Chondrocyte (in vitro differentiated cells): ENCODE data around the gene STIMATE. TPM values are rescaled to one million over a fixed set of nuclear protein-coding genes. Genes with fewer than 3 reads are reported as not detected.

ENCODE experiments used
- DNase-seq: peaks from one replicate; pipeline ENCODE4 v3.0.0; 2021; ENCODE audit warnings: mixed read lengths, low spot score
- H3K27ac Mint-ChIP-seq: one replicate; pipeline ENCODE4 v1.8.0; 2021; ENCODE audit warnings: mild to moderate bottlenecking, moderate library complexity, mixed read lengths; ENCODE audit not compliant: unreplicated experiment
- H3K27me3 Mint-ChIP-seq: 2 replicates; pipeline ENCODE4 v1.8.0; 2021; ENCODE audit warnings: low read depth, mixed read lengths
- H3K36me3 Mint-ChIP-seq: 2 replicates; pipeline ENCODE4 v1.8.0; 2021; ENCODE audit warnings: low read depth, mixed read lengths
- H3K4me1 Mint-ChIP-seq: 2 replicates; pipeline ENCODE4 v1.8.0; 2021; ENCODE audit warnings: low read depth, mild to moderate bottlenecking, mixed read lengths
- H3K4me3 Mint-ChIP-seq: one replicate; pipeline ENCODE4 v1.8.0; 2021; ENCODE audit warnings: mild to moderate bottlenecking, moderate library complexity, mixed read lengths; ENCODE audit not compliant: unreplicated experiment
- H3K9me3 Mint-ChIP-seq: 2 replicates; pipeline ENCODE4 v1.8.0; 2021; ENCODE audit warnings: low read depth, mixed read lengths
- total RNA-seq: library from RNA; stranded (reverse); gene quantifications from 3 replicates; pipeline ENCODE4 v1.2.1, GENCODE V29; 2021
- TF ChIP-seq, protein P1 (sequence below): fragments of 200-600 bp; sonication (generic); IDR thresholded peaks from 2 replicates; pipeline ENCODE4 v1.5.0; 2021; ENCODE audit warnings: antibody characterized with exemption, mild to moderate bottlenecking, moderate library complexity

The STIMATE gene
- total RNA-seq, 1 donor from 2014 or later, result 19.0 TPM

DNA sequence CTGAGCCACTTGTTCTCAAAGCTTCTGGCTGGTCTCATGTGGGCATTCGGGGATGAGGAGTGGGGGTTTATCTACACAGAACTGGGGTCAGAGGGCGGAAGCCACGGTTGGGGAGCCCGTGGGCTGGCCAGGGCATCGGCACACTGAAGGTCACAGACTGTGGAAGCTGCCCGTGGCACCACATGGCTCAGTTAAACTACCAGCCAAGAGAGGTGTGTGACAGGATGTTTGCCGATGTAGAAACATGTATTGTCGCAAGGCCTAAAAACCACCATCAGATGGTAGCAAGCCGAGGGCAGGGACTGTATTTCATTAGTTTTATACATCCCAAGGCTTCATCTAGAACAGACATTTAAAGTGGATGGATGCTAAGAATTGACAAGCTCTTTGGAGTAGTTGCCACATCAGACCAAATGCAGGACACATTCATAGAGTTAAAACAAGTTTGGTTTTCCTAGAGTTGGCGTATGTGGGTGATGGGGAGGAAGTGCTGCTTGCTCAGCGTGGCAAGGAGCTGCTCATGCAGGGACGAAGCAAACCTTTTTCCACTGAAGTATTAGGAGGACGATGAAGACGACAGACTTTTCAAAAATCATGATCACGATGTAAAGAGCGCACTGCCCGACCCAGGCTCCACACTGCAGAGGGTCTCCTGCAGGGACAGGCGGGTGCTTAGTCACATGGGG, 52.9 kb downstream of the STIMATE start:
- TF ChIP-seq, protein P1, sequence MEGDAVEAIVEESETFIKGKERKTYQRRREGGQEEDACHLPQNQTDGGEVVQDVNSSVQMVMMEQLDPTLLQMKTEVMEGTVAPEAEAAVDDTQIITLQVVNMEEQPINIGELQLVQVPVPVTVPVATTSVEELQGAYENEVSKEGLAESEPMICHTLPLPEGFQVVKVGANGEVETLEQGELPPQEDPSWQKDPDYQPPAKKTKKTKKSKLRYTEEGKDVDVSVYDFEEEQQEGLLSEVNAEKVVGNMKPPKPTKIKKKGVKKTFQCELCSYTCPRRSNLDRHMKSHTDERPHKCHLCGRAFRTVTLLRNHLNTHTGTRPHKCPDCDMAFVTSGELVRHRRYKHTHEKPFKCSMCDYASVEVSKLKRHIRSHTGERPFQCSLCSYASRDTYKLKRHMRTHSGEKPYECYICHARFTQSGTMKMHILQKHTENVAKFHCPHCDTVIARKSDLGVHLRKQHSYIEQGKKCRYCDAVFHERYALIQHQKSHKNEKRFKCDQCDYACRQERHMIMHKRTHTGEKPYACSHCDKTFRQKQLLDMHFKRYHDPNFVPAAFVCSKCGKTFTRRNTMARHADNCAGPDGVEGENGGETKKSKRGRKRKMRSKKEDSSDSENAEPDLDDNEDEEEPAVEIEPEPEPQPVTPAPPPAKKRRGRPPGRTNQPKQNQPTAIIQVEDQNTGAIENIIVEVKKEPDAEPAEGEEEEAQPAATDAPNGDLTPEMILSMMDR, result no peak
- H3K36me3 Mint-ChIP-seq, result peaks cover 13% of the 10 kb centered on the region
- peaks cover 52% of the 10 kb centered on the region for H3K4me1 Mint-ChIP-seq
- H3K4me3 Mint-ChIP-seq, result peak overlapping the region; percentile 47
- H3K27me3 Mint-ChIP-seq, result no peaks in the 10 kb centered on the region
- no peaks in the 10 kb centered on the region for H3K9me3 Mint-ChIP-seq
- H3K27ac Mint-ChIP-seq, result peak overlapping the region; percentile 95
- no peak for DNase-seq

GRCh38 chr3:52843881-52844280, 53.5 kb downstream of the STIMATE start:
- peaks cover 13% of the 10 kb centered on the region for H3K36me3 Mint-ChIP-seq
- TF ChIP-seq, protein P1, result no peak
- H3K9me3 Mint-ChIP-seq, result no peaks in the 10 kb centered on the region
- peaks cover 51% of the 10 kb centered on the region for H3K4me1 Mint-ChIP-seq
- peak overlapping the region; percentile 95 for H3K27ac Mint-ChIP-seq
- no peak for DNase-seq
- no peak overlapping the region for H3K4me3 Mint-ChIP-seq
- H3K27me3 Mint-ChIP-seq, result no peaks in the 10 kb centered on the region

DNA sequence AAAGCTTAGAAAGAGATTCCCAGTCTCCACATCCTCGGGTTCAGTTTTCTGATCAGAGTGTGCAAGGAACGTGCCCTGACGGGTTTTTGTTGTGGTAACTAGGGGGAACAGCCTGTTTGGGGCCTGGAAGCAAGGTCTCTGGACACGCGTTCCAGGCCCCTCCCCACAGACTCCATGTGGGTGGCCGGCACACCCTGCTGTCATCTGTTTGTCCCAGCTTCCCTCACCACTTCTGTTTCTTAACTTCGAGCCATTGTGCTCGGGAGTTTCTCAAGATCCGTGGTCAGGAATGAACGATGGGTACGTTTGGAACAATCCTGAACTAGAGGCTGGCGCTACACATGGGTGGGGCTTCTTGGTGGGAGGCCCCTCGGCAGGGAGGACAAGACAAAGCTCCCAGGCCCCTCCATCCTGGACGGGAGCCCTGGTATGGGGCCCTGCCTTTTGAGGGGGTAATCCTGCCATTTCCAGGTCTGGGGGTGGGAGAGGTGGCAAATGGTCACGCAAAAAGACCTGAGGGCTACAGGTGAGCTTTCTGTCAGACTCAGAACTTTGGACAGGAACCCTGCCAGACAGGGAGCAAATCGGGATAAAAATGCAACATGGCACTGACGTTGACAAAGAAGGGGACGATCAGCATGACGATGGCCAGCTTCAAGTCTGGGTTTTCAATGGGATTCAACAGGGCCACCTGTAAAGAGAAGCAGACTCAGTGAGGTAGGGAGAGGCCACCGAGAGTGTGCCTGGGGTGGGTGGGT, 54.1 kb downstream of the STIMATE start:
- DNase-seq, result no peak
- Mint-ChIP-seq H3K27me3 (no peaks in the 10 kb centered on the region), H3K4me3 (no peak overlapping the region), H3K36me3 (peaks cover 13% of the 10 kb centered on the region), H3K4me1 (peaks cover 46% of the 10 kb centered on the region), H3K9me3 (no peaks in the 10 kb centered on the region), H3K27ac (no peak overlapping the region)
- TF ChIP-seq, protein P1, result no peak

DNA sequence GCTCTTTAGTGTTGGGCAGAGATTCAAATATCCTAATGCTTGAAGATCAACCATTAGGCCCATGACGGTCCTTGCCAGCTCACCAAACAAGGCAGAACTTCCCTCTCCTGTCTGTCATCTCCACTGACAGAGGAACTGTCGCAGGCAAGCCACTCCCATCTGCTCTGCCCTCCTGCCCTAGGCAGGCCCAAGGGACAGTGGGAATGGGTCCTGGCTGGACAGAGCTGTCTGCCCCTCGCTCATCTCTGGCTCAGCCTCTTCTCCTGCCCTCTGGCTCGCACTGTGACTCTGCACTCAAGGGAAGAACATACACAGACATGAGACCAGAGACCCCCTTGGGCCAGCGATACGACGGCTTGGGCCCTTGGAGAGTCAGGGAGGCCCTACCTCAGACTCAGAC, 54.9 kb downstream of the STIMATE start:
- TF ChIP-seq, protein P1, result no peak
- Mint-ChIP-seq H3K27me3 (no peaks in the 10 kb centered on the region), H3K9me3 (no peaks in the 10 kb centered on the region), H3K27ac (no peak overlapping the region), H3K4me3 (no peak overlapping the region), H3K4me1 (peaks cover 46% of the 10 kb centered on the region), H3K36me3 (peaks cover 10% of the 10 kb centered on the region)
- DNase-seq, result no peak

DNA sequence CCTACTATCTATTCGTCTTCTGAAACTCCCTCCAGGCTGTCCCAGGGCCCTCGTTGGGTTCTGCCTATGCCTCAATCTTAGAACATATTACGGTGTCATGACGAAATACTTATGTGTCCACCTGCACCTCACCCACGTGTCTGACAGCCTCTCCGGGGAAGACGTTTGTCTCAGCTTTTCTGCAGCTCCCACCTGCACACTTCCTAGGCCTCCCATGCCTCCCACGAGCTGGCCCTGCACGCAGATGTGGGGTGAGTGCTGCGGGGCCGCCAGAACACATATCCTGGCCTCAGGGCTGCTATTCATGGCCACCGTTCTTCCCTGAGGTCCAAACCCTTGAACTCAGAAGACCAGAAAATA, 55.4 kb downstream of the STIMATE start:
- no peak for DNase-seq
- H3K36me3 Mint-ChIP-seq, result peaks cover 10% of the 10 kb centered on the region
- TF ChIP-seq, protein P1, result no peak
- no peak overlapping the region for H3K27ac Mint-ChIP-seq
- H3K9me3 Mint-ChIP-seq, result no peaks in the 10 kb centered on the region
- no peaks in the 10 kb centered on the region for H3K27me3 Mint-ChIP-seq
- no peak overlapping the region for H3K4me3 Mint-ChIP-seq
- H3K4me1 Mint-ChIP-seq, result peaks cover 46% of the 10 kb centered on the region
